ENCODE measurements around the gene ITGA5.

DNA sequence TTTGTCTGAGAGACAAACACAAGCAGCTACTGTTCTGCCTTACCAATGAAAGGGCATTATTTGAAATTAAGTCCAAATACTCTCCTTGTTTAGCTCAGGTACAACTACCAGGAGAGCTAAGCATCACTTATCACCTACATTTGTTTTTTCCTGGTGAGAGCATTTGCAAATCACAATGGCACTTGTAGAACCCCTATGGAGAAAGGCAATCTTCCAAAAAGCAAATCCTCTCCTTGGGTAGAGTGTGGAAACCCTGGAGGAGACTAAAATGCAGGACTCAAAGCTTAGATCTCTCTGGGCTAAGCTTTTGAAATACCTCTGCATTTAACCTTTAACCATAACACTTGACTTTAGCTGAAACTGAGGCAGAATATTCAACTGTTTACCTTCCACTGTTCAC is 33.6 kb upstream of the ITGA5 start:
- TF ChIP-seq, protein P1, sequence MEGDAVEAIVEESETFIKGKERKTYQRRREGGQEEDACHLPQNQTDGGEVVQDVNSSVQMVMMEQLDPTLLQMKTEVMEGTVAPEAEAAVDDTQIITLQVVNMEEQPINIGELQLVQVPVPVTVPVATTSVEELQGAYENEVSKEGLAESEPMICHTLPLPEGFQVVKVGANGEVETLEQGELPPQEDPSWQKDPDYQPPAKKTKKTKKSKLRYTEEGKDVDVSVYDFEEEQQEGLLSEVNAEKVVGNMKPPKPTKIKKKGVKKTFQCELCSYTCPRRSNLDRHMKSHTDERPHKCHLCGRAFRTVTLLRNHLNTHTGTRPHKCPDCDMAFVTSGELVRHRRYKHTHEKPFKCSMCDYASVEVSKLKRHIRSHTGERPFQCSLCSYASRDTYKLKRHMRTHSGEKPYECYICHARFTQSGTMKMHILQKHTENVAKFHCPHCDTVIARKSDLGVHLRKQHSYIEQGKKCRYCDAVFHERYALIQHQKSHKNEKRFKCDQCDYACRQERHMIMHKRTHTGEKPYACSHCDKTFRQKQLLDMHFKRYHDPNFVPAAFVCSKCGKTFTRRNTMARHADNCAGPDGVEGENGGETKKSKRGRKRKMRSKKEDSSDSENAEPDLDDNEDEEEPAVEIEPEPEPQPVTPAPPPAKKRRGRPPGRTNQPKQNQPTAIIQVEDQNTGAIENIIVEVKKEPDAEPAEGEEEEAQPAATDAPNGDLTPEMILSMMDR (IDR thresholded peaks at IDR 0.05): no peak
- TF ChIP-seq POLR2A (IDR thresholded peaks at IDR 0.05): no peak
- no peak for TF ChIP-seq POLR2AphosphoS5 (IDR thresholded peaks at IDR 0.05; ENCODE audit: insufficient read depth in 1 of 2, low read depth in 1 of 2)
